H9 (cell line): ENCODE results near the gene SLC30A7. TPM values are rescaled to one million over a fixed set of nuclear protein-coding genes. Genes with fewer than 3 reads are reported as not detected.

Source experiments
- DNase-seq: peaks from one replicate; pipeline ENCODE4 v3.0.0-alpha.2; 2017
- H2AFZ ChIP-seq: one replicate; pipeline ENCODE4 v1.6.1; 2013; ENCODE audit warnings: mild to moderate bottlenecking, low read length, control low read depth, moderate library complexity
- H2AK5ac ChIP-seq: 2 replicates; pipeline ENCODE4 v1.6.1; 2013; ENCODE audit warnings: low read length, control low read depth, mixed read lengths; ENCODE audit not compliant: insufficient read length
- H2BK120ac ChIP-seq: one replicate; pipeline ENCODE4 v1.6.1; 2013; ENCODE audit warnings: low read depth, mild to moderate bottlenecking, low read length, control low read depth, inconsistent platforms; ENCODE audit not compliant: poor library complexity, severe bottlenecking
- H2BK12ac ChIP-seq: 2 replicates; pipeline ENCODE4 v1.6.1; 2013; ENCODE audit warnings: low read length, control low read depth, mixed read lengths, low read depth; ENCODE audit not compliant: insufficient read length
- H2BK15ac ChIP-seq: 2 replicates; pipeline ENCODE4 v1.6.1; 2013; ENCODE audit warnings: low read depth, low read length, control low read depth
- H2BK20ac ChIP-seq: one replicate; pipeline ENCODE4 v1.6.1; 2013; ENCODE audit warnings: low read depth, mild to moderate bottlenecking, low read length, control low read depth, inconsistent platforms; ENCODE audit not compliant: poor library complexity, severe bottlenecking
- H2BK5ac ChIP-seq: 2 replicates; pipeline ENCODE4 v1.6.1; 2013; ENCODE audit warnings: low read length, control low read depth, mixed read lengths; ENCODE audit not compliant: insufficient read length
- H3K14ac ChIP-seq: 2 replicates; pipeline ENCODE4 v1.6.1; 2013; ENCODE audit warnings: low read length, control low read depth; ENCODE audit not compliant: insufficient read depth
- H3K18ac ChIP-seq: 2 replicates; pipeline ENCODE4 v1.6.1; 2013; ENCODE audit warnings: low read depth, mild to moderate bottlenecking, mixed read lengths, low read length, control low read depth; ENCODE audit not compliant: insufficient read length
- H3K23ac ChIP-seq: 2 replicates; pipeline ENCODE4 v1.6.1; 2013; ENCODE audit warnings: low read length, control low read depth, mixed read lengths, low read depth; ENCODE audit not compliant: insufficient read length
- H3K23me2 ChIP-seq: 2 replicates; pipeline ENCODE4 v1.6.1; 2013; ENCODE audit warnings: low read depth, mild to moderate bottlenecking, mixed read lengths, low read length, control low read depth; ENCODE audit not compliant: insufficient read length, poor library complexity, severe bottlenecking
- H3K27ac ChIP-seq: 2 replicates; pipeline ENCODE4 v1.5.1; 2013; ENCODE audit warnings: low read length, control low read depth, mixed read lengths, low read depth; ENCODE audit not compliant: insufficient read length
- H3K27me3 ChIP-seq: 2 replicates; pipeline ENCODE4 v1.6.1; 2013; ENCODE audit warnings: low read length, control low read depth, inconsistent platforms; ENCODE audit not compliant: insufficient read depth
- H3K4ac ChIP-seq: 2 replicates; pipeline ENCODE4 v1.6.1; 2013; ENCODE audit warnings: low read depth, mild to moderate bottlenecking, control low read depth, inconsistent platforms, low read length, moderate library complexity
- H3K4me1 ChIP-seq: 2 replicates; pipeline ENCODE4 v1.6.1; 2013; ENCODE audit warnings: low read length, control low read depth, inconsistent platforms; ENCODE audit not compliant: insufficient read depth
- H3K4me2 ChIP-seq: 2 replicates; pipeline ENCODE4 v1.6.1; 2013; ENCODE audit warnings: low read length, control low read depth, mixed read lengths; ENCODE audit not compliant: insufficient read length, insufficient read depth
- H3K56ac ChIP-seq: 2 replicates; pipeline ENCODE4 v1.6.1; 2013; ENCODE audit warnings: low read depth, mild to moderate bottlenecking, mixed read lengths, low read length, control low read depth; ENCODE audit not compliant: insufficient read length
- H3K79me1 ChIP-seq: 2 replicates; pipeline ENCODE4 v1.6.1; 2013; ENCODE audit warnings: low read depth, mild to moderate bottlenecking, moderate library complexity, low read length, control low read depth, inconsistent platforms; ENCODE audit not compliant: insufficient read depth, poor library complexity, severe bottlenecking
- H3K79me2 ChIP-seq: 2 replicates; pipeline ENCODE4 v1.6.1; 2013; ENCODE audit warnings: low read length, control low read depth, inconsistent platforms; ENCODE audit not compliant: insufficient read depth
- H3K9ac ChIP-seq: 2 replicates; pipeline ENCODE4 v1.6.1; 2013; ENCODE audit warnings: low read length, control low read depth, mixed read lengths; ENCODE audit not compliant: insufficient read length; ENCODE audit errors: extremely low read depth
- H3K9me3 ChIP-seq: one replicate; pipeline ENCODE4 v1.6.1; 2013; ENCODE audit warnings: low read depth, low read length, inconsistent platforms; ENCODE audit not compliant: control insufficient read depth
- H3T11ph ChIP-seq: one replicate; pipeline ENCODE4 v1.6.1; 2013; ENCODE audit warnings: mild to moderate bottlenecking, low read length, control low read depth, inconsistent platforms
- H4K20me1 ChIP-seq: one replicate; pipeline ENCODE4 v1.6.1; 2013; ENCODE audit not compliant: control insufficient read depth, insufficient read length, insufficient read depth
- H4K5ac ChIP-seq: 2 replicates; pipeline ENCODE4 v1.6.1; 2013; ENCODE audit warnings: low read depth, mild to moderate bottlenecking, mixed read lengths, low read length, control low read depth; ENCODE audit not compliant: insufficient read length
- H4K8ac ChIP-seq: replicated peaks from 2 replicates; pipeline ENCODE4 v1.6.1; 2013; ENCODE audit warnings: low read length, control low read depth, mixed read lengths, low read depth; ENCODE audit not compliant: insufficient read length
- H4K91ac ChIP-seq: 2 replicates; pipeline ENCODE4 v1.6.1; 2013; ENCODE audit warnings: low read depth, mild to moderate bottlenecking, moderate library complexity, mixed read lengths, low read length, control low read depth; ENCODE audit not compliant: insufficient read length
- H3K27ac Mint-ChIP-seq, 3 experiments: 2 replicates in 2 of 3; 3 replicates in 1 of 3; pipeline ENCODE4 v1.8.0; 2020 to 2021; ENCODE audit warnings: mixed read lengths in 3 of 3, mild to moderate bottlenecking in 1 of 3, moderate library complexity in 1 of 3
- H3K27me3 Mint-ChIP-seq: 2 replicates; pipeline ENCODE4 v1.8.0; 2021; ENCODE audit warnings: low read depth, mild to moderate bottlenecking, moderate library complexity, mixed read lengths
- H3K36me3 Mint-ChIP-seq, 3 experiments: 2 replicates in 2 of 3; 3 replicates in 1 of 3; pipeline ENCODE4 v1.8.0; 2020 to 2021; ENCODE audit warnings: low read depth in 3 of 3, mixed read lengths in 3 of 3; ENCODE audit not compliant: insufficient read depth in 1 of 3
- H3K4me1 Mint-ChIP-seq, 2 experiments: 2 replicates each; pipeline ENCODE4 v1.8.0; 2020; ENCODE audit warnings: mixed read lengths in 2 of 2
- H3K4me3 Mint-ChIP-seq, 2 experiments: 2 replicates in 1 of 2; 3 replicates in 1 of 2; pipeline ENCODE4 v1.8.0; 2020 to 2021; ENCODE audit warnings: mild to moderate bottlenecking in 2 of 2, mixed read lengths in 2 of 2, moderate library complexity in 1 of 2
- H3K9me3 Mint-ChIP-seq, 2 experiments: 2 replicates in 1 of 2; 3 replicates in 1 of 2; pipeline ENCODE4 v1.8.0; 2020; ENCODE audit warnings: mild to moderate bottlenecking in 2 of 2, mixed read lengths in 2 of 2, moderate library complexity in 1 of 2
- WGBS: extraction: QIAGEN DNeasy Blood & Tissue Kit; methylation state at CpG from one replicate; pipeline ENCODE4 v1.1.7; 2013; ENCODE audit warnings: missing lambda C conversion rate, low lambda C conversion rate, mixed read lengths; ENCODE audit not compliant: insufficient read length; ENCODE audit errors: extremely low coverage; 5-methylcytosine and 5-hydroxymethylcytosine counted together
- total RNA-seq: library from RNA; stranded (reverse); gene quantifications from 2 replicates; pipeline ENCODE4 v1.2.1, GENCODE V29; 2021
- TF ChIP-seq, protein P1 (sequence below): fragments of 200-600 bp; sonication (generic); conservative IDR thresholded peaks from 3 replicates; pipeline ENCODE4 v1.8.0; 2021; ENCODE audit warnings: antibody characterized with exemption, mild to moderate bottlenecking

Gene SLC30A7
- total RNA-seq, 1 experiment from 2014 or later = 25.6 TPM

DNA sequence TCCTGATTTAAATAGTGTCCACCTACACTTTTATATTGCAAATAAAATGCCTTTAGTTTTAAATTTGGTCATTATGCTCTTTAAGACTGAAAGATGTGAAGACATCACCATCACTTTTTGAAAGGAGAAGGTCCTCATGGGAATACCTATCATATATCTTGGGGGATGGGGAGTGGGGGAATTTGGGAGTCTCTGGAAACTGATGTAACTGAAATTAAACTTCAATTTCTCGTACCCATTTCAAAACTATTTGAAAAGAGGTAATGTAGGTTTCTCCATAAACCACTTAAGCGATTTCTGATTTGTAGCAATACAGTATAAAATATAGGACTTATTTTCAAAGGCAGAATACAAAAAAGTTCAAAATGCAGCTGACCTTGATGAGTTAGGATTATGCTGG, 2.2 kb upstream of the SLC30A7 start:
- no peak overlapping the region for H2AFZ ChIP-seq
- no peak overlapping the region for H2BK5ac ChIP-seq
- H2BK12ac ChIP-seq = no peak overlapping the region
- no peak overlapping the region for H3T11ph ChIP-seq
- Mint-ChIP-seq H3K27me3 (no peaks in the 10 kb centered on the region), H3K36me3 (peaks cover 43 to 52% (median 47%) of the 10 kb centered on the region in 3 experiments), H3K4me3 (peak overlapping the region; percentile 99 to 100), H3K4me1 (peaks cover 15 to 21% of the 10 kb centered on the region in 2 experiments), H3K27ac (peak overlapping the region in 1 of 3 experiments; percentile 52; a peak in 1 of 7 replicates), H3K9me3 (peaks cover 27 to 31% of the 10 kb centered on the region in 2 experiments)
- peaks cover 17% of the 10 kb centered on the region for H3K23me2 ChIP-seq
- H4K5ac ChIP-seq = no peak overlapping the region
- H3K79me1 ChIP-seq = peaks cover 3% of the 10 kb centered on the region
- H2BK20ac ChIP-seq = no peak overlapping the region
- no peak overlapping the region for H4K8ac ChIP-seq
- H4K20me1 ChIP-seq = no peaks in the 10 kb centered on the region
- no CpG with 5 or more reads among the region's 2 CpGs for WGBS
- no peak overlapping the region for H4K91ac ChIP-seq
- H3K9me3 ChIP-seq = peaks cover 22% of the 10 kb centered on the region
- no peak overlapping the region for H2BK15ac ChIP-seq
- no peak overlapping the region for H3K56ac ChIP-seq
- no peak overlapping the region for H3K4ac ChIP-seq
- H3K27ac ChIP-seq = no peak overlapping the region
- H3K27me3 ChIP-seq = no peaks in the 10 kb centered on the region
- H3K9ac ChIP-seq = peak overlapping the region; percentile 2
- no peak overlapping the region for H3K18ac ChIP-seq
- peak overlapping the region; percentile 18 for H3K4me2 ChIP-seq
- TF ChIP-seq, protein P1, sequence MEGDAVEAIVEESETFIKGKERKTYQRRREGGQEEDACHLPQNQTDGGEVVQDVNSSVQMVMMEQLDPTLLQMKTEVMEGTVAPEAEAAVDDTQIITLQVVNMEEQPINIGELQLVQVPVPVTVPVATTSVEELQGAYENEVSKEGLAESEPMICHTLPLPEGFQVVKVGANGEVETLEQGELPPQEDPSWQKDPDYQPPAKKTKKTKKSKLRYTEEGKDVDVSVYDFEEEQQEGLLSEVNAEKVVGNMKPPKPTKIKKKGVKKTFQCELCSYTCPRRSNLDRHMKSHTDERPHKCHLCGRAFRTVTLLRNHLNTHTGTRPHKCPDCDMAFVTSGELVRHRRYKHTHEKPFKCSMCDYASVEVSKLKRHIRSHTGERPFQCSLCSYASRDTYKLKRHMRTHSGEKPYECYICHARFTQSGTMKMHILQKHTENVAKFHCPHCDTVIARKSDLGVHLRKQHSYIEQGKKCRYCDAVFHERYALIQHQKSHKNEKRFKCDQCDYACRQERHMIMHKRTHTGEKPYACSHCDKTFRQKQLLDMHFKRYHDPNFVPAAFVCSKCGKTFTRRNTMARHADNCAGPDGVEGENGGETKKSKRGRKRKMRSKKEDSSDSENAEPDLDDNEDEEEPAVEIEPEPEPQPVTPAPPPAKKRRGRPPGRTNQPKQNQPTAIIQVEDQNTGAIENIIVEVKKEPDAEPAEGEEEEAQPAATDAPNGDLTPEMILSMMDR = no peak
- peaks cover 4% of the 10 kb centered on the region; the same call in 1 of the 2 replicates for H3K79me2 ChIP-seq
- no peak overlapping the region for H2BK120ac ChIP-seq
- no peak overlapping the region for H2AK5ac ChIP-seq
- no peak for DNase-seq
- no peak overlapping the region for H3K23ac ChIP-seq
- no peaks in the 10 kb centered on the region for H3K4me1 ChIP-seq
- H3K14ac ChIP-seq = no peak overlapping the region
